HTERT RPE-1 (cell line): Measurements from ENCODE around the gene CTAGE1.
"Not testable (repeated sequence)": the region's sequence is repeated elsewhere in the genome, so short reads cannot be mapped to it uniquely, and the experiment has no call there.

Experiments used
- in situ Hi-C: fragments of 300-500 bp; cut with MboI; formaldehyde crosslinking; loops from 4 replicates; pipeline ENCODE4 v1.14.3; 2020; ENCODE audit warnings: low sequenced_read_pairs

Gene CTAGE1

DNA sequence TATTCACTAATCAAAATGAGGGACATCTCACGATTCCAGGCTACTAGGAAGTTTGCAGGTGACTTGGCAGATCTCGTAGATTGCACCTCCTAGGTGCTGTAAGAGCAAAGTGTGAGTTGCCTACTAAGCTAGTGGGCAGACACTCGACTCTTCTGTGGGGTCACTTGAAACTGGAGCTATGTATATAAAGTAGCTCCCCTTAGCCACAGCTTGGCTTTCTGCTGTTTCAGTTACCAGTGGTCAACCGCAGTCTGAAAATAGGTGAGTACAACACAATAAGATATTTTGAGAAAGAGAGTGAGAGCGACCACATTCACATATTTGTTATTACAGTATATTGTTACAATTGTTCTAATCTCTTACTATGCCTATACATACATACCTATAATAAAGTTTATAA, 23.3 kb downstream of the CTAGE1 start:
- in situ Hi-C loops = no loop called here

DNA sequence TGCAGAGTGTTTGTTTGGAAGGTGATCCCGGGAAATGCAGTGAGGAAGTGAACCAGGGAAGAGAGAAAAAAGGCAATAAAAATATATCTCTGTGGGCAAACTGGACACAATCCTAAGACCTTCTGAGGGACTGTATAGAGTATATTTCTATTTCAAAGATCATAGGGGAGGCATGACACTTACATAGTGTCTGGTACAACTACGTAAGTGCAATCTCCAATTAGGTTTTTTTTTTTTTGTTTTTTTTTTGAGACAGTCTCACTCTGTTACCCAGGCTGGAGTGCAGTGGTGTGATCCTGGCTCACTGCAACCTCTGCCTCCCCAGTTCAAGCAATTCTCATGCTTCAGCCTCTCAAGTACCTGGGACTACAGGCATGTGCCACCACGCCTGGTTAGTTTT, 24.6 kb downstream of the CTAGE1 start:
- in situ Hi-C loops = not testable (repeated sequence)

- in situ Hi-C loops = no loop called here
These were observed 26.0 kb downstream of the CTAGE1 start for GRCh38 chr18:22391407-22392345.

GRCh38 chr18:22387787-22388186, 29.9 kb downstream of the CTAGE1 start:
- in situ Hi-C loops = no loop called here

DNA sequence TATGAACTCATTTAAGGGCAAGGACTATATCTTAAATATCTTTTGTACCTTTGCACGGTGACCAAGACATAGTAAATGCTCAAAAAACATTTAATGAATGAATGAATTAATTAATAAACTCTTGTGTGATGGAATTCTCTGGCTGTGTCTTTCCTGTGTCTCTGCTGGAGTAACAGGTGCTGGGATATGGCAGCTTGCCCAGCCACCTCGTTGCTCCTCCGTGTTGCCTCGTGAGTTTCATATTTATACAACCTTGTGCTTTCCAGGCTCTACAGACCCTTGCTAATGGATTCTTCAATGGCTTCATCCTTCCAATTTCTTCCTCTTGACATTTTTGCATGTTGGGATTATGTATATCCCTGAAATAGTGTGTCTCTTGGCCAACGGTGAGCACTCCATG, 30.4 kb downstream of the CTAGE1 start:
- in situ Hi-C loops = no loop called here

GRCh38 chr18:22385718-22386117, 32.0 kb downstream of the CTAGE1 start:
- in situ Hi-C loops = no loop called here

- in situ Hi-C loops = no loop called here
These were observed 38.9 kb downstream of the CTAGE1 start for GRCh38 chr18:22378672-22379282.

DNA sequence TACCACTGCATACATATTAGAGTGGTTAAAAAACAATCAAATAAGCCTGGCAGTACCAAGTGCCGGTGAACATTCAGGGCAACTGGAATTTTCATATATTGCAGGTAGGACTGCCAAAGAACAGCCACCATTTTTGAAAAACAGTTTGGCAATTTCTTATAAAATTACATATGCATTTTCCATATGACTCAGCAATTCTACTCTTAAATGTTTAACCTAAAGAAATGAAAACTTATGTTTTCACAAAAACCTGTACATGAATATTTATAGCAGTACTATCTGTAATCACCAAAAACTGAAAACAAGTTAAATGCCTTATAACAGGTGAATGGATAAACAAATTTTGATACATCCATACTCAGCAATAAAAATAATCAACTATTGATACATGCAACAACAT, 39.9 kb downstream of the CTAGE1 start:
- in situ Hi-C loops = no loop called here

DNA sequence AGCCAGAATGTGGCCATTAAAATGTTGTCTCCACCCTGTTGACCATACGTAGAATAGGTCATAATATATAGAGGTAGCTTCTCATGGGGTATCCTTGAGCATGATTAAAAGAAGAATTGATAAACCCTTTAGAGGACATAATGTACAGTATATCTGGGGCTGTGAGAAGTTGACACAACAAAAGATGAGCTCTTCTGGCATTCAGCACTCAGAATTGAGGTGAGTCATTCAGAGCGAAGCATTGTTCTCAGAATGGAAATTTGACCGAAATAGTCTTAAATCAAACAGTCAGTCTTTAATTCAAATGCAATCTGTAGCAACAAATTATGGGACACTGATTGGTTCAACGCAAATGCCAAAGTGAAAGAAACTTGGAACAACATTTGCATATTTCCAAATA, 47.3 kb downstream of the CTAGE1 start:
- in situ Hi-C loops = no loop called here

- in situ Hi-C loops = no loop called here
These were observed 49.7 kb downstream of the CTAGE1 start for GRCh38 chr18:22368021-22368420.

GRCh38 chr18:22367303-22367702, 50.4 kb downstream of the CTAGE1 start:
- in situ Hi-C loops = no loop called here

DNA sequence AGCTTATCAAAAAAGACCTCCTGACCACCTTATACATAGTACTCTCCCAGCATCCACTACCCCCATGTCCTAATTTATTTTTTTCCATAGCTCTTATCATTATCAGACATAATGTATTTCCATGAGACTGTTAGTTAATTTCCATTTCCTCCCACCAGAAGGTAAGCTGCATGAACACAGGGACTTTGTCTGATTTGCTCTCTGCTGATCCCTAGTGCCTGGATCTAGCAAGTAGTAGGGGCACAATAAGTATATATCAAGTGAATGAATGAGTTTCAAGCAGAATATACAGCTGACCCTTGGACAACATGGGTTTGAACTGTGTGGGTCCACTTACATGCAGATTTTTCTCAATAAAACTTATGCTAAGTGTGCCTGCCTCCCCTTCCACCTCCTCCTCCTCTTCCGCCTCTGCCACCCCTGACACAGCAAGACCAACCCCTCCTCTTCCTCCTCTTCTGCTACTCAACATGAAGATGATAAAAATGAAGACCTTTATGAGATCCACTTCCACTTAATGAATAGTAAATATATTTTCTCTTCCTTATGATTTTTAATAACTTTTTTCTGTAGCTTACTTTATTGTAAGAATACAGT, 53.8 kb downstream of the CTAGE1 start:
- in situ Hi-C loops = no loop called here
